BJ (cell line): ENCODE data around the gene ABHD3. TPM values are rescaled to one million over a fixed set of nuclear protein-coding genes. Genes with fewer than 3 reads are reported as not detected.
"Not testable (repeated sequence)": the region's sequence is repeated elsewhere in the genome, so short reads cannot be mapped to it uniquely, and the experiment has no call there.

Experiments used
- CTCF ChIA-PET: fragments of 350-600 bp; formaldehyde crosslinking; extraction: SDS; loops from one replicate; lab custom pipeline; 2021; ENCODE audit warnings: antibody characterized with exemption, inconsistent platforms; lab: Yijun Ruan, JAX
- POLR2A ChIA-PET: fragments of 300-600 bp; sonication (Branson Sonifier 250); formaldehyde crosslinking; extraction: SDS; loops from one replicate; lab custom pipeline; 2021; ENCODE audit warnings: antibody characterized with exemption; lab: Charles Lee
- DNase-seq: peaks from one replicate; pipeline ENCODE4 v3.0.0-alpha.2; 2011; ENCODE audit warnings: low read depth
- H3K27me3 ChIP-seq: 2 replicates; pipeline ENCODE4 v1.6.0; 2011; ENCODE audit warnings: low read length; ENCODE audit not compliant: control insufficient read depth, insufficient read depth
- H3K36me3 ChIP-seq: 2 replicates; pipeline ENCODE4 v1.5.1; 2011; ENCODE audit warnings: low read length; ENCODE audit not compliant: control insufficient read depth, insufficient read depth
- H3K4me3 ChIP-seq: 2 replicates; pipeline ENCODE4 v1.5.1; 2011; ENCODE audit warnings: low read depth, mild to moderate bottlenecking, control low read depth, low read length
- polyA plus RNA-seq: library from polyadenylated mRNA; depleted of rRNA; stranded (reverse); fragments of >200 nt; gene quantifications from 2 replicates; pipeline ENCODE4 v1.2.3, GENCODE V29; 2011
- TF ChIP-seq, protein P1 (sequence below): IDR thresholded peaks from 2 replicates; pipeline ENCODE4 v1.5.1; 2011; ENCODE audit warnings: low read depth, mild to moderate bottlenecking, control low read depth, inconsistent platforms, low read length, moderate library complexity; ENCODE audit not compliant: insufficient read depth

ABHD3 gene
- polyA plus RNA-seq, 1 experiment: 2.8 TPM

- ChIA-PET CTCF (interaction anchor here (1.2 to 1.5 kb wide), 2 partner anchors 86 to 139 kb away, joined by 4 to 6 read pairs; partner anchors contain the start of gene ESCO1), POLR2A (interaction anchor here (0.6 to 0.7 kb wide), 4 partner anchors 20 to 315 kb away, joined by 3 to 4 read pairs (median 3); no protein-coding TSS in a partner anchor)
- peak overlapping the region; percentile 22; the same call in 1 of the 2 replicates for H3K4me3 ChIP-seq
- TF ChIP-seq, protein P1, sequence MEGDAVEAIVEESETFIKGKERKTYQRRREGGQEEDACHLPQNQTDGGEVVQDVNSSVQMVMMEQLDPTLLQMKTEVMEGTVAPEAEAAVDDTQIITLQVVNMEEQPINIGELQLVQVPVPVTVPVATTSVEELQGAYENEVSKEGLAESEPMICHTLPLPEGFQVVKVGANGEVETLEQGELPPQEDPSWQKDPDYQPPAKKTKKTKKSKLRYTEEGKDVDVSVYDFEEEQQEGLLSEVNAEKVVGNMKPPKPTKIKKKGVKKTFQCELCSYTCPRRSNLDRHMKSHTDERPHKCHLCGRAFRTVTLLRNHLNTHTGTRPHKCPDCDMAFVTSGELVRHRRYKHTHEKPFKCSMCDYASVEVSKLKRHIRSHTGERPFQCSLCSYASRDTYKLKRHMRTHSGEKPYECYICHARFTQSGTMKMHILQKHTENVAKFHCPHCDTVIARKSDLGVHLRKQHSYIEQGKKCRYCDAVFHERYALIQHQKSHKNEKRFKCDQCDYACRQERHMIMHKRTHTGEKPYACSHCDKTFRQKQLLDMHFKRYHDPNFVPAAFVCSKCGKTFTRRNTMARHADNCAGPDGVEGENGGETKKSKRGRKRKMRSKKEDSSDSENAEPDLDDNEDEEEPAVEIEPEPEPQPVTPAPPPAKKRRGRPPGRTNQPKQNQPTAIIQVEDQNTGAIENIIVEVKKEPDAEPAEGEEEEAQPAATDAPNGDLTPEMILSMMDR: no peak
- no peaks in the 10 kb centered on the region for H3K27me3 ChIP-seq
- no peaks in the 10 kb centered on the region for H3K36me3 ChIP-seq
- DNase-seq: no peak
These were observed 35.3 kb upstream of the ABHD3 start for GRCh38 chr18:21739604-21740537.

DNA sequence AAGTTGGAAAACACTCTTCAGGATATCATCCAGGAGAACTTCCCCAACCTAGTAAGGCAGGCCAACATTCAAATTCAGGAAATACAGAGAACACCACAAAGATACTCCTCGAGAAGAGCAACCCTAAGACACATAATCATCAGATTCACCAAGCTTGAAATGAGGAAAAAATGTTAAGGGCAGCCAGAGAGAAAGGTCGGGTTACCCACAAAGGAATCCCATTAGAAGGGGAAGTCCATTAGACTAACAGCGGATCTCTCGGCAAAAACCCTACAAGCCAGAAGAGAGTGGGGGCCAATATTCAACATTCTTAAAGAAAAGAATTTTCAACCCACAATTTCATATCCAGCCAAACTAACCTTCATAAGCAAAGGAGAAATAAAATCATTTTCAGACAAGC is 32.4 kb upstream of the ABHD3 start:
- H3K27me3 ChIP-seq, CTCF ChIA-PET, H3K36me3 ChIP-seq, DNase-seq, H3K4me3 ChIP-seq, POLR2A ChIA-PET: not testable (repeated sequence)

GRCh38 chr18:21735452-21736015 is 31.0 kb upstream of the ABHD3 start:
- no peaks in the 10 kb centered on the region for H3K36me3 ChIP-seq
- DNase-seq: no peak
- ChIA-PET POLR2A (no interaction called here), CTCF (no interaction called here)
- H3K4me3 ChIP-seq: no peak overlapping the region
- H3K27me3 ChIP-seq: no peaks in the 10 kb centered on the region
- TF ChIP-seq, protein P1: no peak

- POLR2A ChIA-PET: no interaction called here
- no peaks in the 10 kb centered on the region for H3K36me3 ChIP-seq
- H3K27me3 ChIP-seq: no peaks in the 10 kb centered on the region; the same call in 1 of the 2 replicates
- DNase-seq: no peak
- TF ChIP-seq, protein P1: no peak
- no peak overlapping the region for H3K4me3 ChIP-seq
- CTCF ChIA-PET: interaction anchor here (1.2 kb wide), 1 partner anchor 132 kb away, joined by 3 read pairs; the partner anchor contains the start of gene ESCO1
These were observed 28.4 kb upstream of the ABHD3 start for GRCh38 chr18:21733011-21733410.

DNA sequence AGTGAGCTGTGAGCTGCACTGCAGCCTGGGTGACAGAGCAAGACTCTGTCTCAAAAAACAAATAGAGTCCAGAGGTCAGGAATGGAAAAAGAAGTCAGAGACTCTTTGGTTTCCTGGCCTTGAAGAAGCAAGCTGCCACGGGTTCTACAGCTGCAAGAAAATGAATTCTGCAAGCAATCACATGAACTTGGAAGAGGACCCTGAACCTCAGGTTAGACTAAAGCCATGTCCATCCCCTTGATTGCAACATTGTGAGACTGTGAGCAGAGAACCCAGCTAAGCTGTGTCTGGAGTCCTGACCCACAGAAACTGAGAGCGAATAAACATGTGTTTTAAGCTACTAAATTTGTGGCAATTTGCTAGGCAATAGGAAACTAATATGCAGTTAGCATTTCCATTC is 23.1 kb upstream of the ABHD3 start:
- ChIA-PET CTCF (no interaction called here), POLR2A (no interaction called here)
- TF ChIP-seq, protein P1: no peak
- no peaks in the 10 kb centered on the region for H3K36me3 ChIP-seq
- H3K4me3 ChIP-seq: no peak overlapping the region
- no peaks in the 10 kb centered on the region; the same call in 1 of the 2 replicates for H3K27me3 ChIP-seq
- no peak for DNase-seq
